Measurements from ENCODE around the gene CEP295NL. TPM values are rescaled to one million over a fixed set of nuclear protein-coding genes. Genes with fewer than 3 reads are reported as not detected.
"Not testable (repeated sequence)": the region's sequence is repeated elsewhere in the genome, so short reads cannot be mapped to it uniquely, and the experiment has no call there.

CEP295NL gene
- total RNA-seq, 1 donor from 2014 or later, result 0.22 TPM

GRCh38 chr17:78905541-78905940, 2.5 kb upstream of the CEP295NL start:
- intact Hi-C loops (cut with micrococcal nuclease), result no loop called here

GRCh38 chr17:78905116-78905515, 2.1 kb upstream of the CEP295NL start:
- intact Hi-C loops (cut with micrococcal nuclease), result no loop called here

- intact Hi-C loops (cut with micrococcal nuclease), result no loop called here
These were observed 1.4 kb upstream of the CEP295NL start for GRCh38 chr17:78904371-78904770.

GRCh38 chr17:78902231-78902630, 770 bp downstream of the CEP295NL start:
- intact Hi-C loops (cut with micrococcal nuclease), result not testable (repeated sequence)

GRCh38 chr17:78901806-78902205, 1.2 kb downstream of the CEP295NL start:
- intact Hi-C loops (cut with micrococcal nuclease), result no loop called here

- intact Hi-C loops (cut with micrococcal nuclease), result no loop called here
These were observed 2.2 kb downstream of the CEP295NL start for GRCh38 chr17:78900816-78901215.

- intact Hi-C loops (cut with micrococcal nuclease), result no loop called here
These were observed 3.4 kb downstream of the CEP295NL start for GRCh38 chr17:78899361-78900260.

- intact Hi-C loops (cut with micrococcal nuclease), result no loop called here
These were observed 4.1 kb downstream of the CEP295NL start for GRCh38 chr17:78898947-78899346.

GRCh38 chr17:78898075-78898836, 4.7 kb downstream of the CEP295NL start:
- intact Hi-C loops (cut with micrococcal nuclease), result no loop called here

- intact Hi-C loops (cut with micrococcal nuclease), result no loop called here
These were observed 5.3 kb downstream of the CEP295NL start for GRCh38 chr17:78897664-78898047.

GRCh38 chr17:78896834-78897663, 6.0 kb downstream of the CEP295NL start:
- intact Hi-C loops (cut with micrococcal nuclease), result no loop called here

GRCh38 chr17:78896091-78896833, 6.7 kb downstream of the CEP295NL start:
- intact Hi-C loops (cut with micrococcal nuclease), result no loop called here

GRCh38 chr17:78895322-78895721, 7.7 kb downstream of the CEP295NL start:
- intact Hi-C loops (cut with micrococcal nuclease), result no loop called here

GRCh38 chr17:78893684-78894083, 9.3 kb downstream of the CEP295NL start:
- intact Hi-C loops (cut with micrococcal nuclease), result no loop called here

- intact Hi-C loops (cut with micrococcal nuclease), result no loop called here
These were observed 10.0 kb downstream of the CEP295NL start for GRCh38 chr17:78892936-78893379.

GRCh38 chr17:78892520-78892919, 10.5 kb downstream of the CEP295NL start:
- intact Hi-C loops (cut with micrococcal nuclease), result no loop called here

- intact Hi-C loops (cut with micrococcal nuclease), result no loop called here
These were observed 10.9 kb downstream of the CEP295NL start for GRCh38 chr17:78892062-78892456.

- intact Hi-C loops (cut with micrococcal nuclease), result no loop called here
These were observed 11.5 kb downstream of the CEP295NL start for GRCh38 chr17:78891406-78892061.

GRCh38 chr17:78890498-78890897, 12.5 kb downstream of the CEP295NL start:
- intact Hi-C loops (cut with micrococcal nuclease), result loop anchor here (1.0 kb wide), 1 partner anchor 35 kb away; the partner anchor contains the start of gene TIMP2

- intact Hi-C loops (cut with micrococcal nuclease), result loop anchor here (1.0 kb wide), 1 partner anchor 35 kb away; the partner anchor contains the start of gene TIMP2
These were observed 12.9 kb downstream of the CEP295NL start for GRCh38 chr17:78890096-78890495.

Measured in T-helper 1 cell treated with Interleukin-12 subunit alpha and Interleukin-12 subunit beta and Interleukin-4 antibody, amounts not matched to agents 30 ng/mL and 1 ng/mL, for 36 hours (primary cell).